CD14-positive monocyte (primary cell): ENCODE data around the gene DCLK3. TPM values are rescaled to one million over a fixed set of nuclear protein-coding genes. Genes with fewer than 3 reads are reported as not detected.

Experiments used
- DNase-seq, 3 donors: peaks; one replicate each; pipeline ENCODE4 v3.0.0-alpha.2; 2011 to 2022
- H2AFZ ChIP-seq: 2 replicates; pipeline ENCODE4 v1.6.0; 2012; ENCODE audit warnings: mild to moderate bottlenecking, low read depth, low read length, inconsistent platforms; ENCODE audit not compliant: insufficient read depth, poor library complexity, severe bottlenecking
- H3K27ac ChIP-seq, 2 donors: 1 replicate in 1 of 2; 2 replicates in 1 of 2; pipeline ENCODE4 v1.5.1; 2012 to 2013; ENCODE audit warnings: low read length in 2 of 2, control low read depth in 1 of 2, inconsistent platforms in 1 of 2, low read depth in 1 of 2, mild to moderate bottlenecking in 1 of 2
- H3K27me3 ChIP-seq, 2 donors: one replicate each; pipeline versions ENCODE4 v1.6.0 to v1.6.1; 2011 to 2013; ENCODE audit warnings: low read length in 2 of 2; ENCODE audit not compliant: control insufficient read depth in 2 of 2, insufficient read depth in 2 of 2
- H3K36me3 ChIP-seq, 2 donors: replicated peaks in 1 of 2; 1 replicate in 1 of 2; 2 replicates in 1 of 2; pipeline versions ENCODE4 v1.5.1 to v1.6.1; 2012 to 2013; ENCODE audit warnings: low read length in 2 of 2, control low read depth in 1 of 2, inconsistent platforms in 1 of 2, mild to moderate bottlenecking in 1 of 2; ENCODE audit not compliant: insufficient read depth in 2 of 2, control insufficient read depth in 1 of 2
- H3K4me1 ChIP-seq, 2 donors: 1 replicate in 1 of 2; 2 replicates in 1 of 2; pipeline versions ENCODE4 v1.5.1 to v1.6.1; 2012 to 2013; ENCODE audit warnings: low read length in 2 of 2, control low read depth in 1 of 2, inconsistent platforms in 1 of 2, mild to moderate bottlenecking in 1 of 2, moderate library complexity in 1 of 2; ENCODE audit not compliant: insufficient read depth in 2 of 2, control insufficient read depth in 1 of 2
- H3K4me2 ChIP-seq: replicated peaks from 2 replicates; pipeline ENCODE3; 2012; ENCODE audit warnings: low read length, moderate library complexity, mild to moderate bottlenecking; ENCODE audit not compliant: poor library complexity, severe bottlenecking; ENCODE audit errors: extremely low read depth
- H3K4me3 ChIP-seq, 3 experiments: fragments of 200-600 bp in 1 of 3; sonication (generic) in 1 of 3; replicated peaks in 1 of 3; 1 replicate in 2 of 3; 2 replicates in 1 of 3; pipeline ENCODE4 v1.5.1; 2011 to 2013; ENCODE audit warnings: low read length in 3 of 3, mild to moderate bottlenecking in 3 of 3, control low read depth in 2 of 3, low read depth in 2 of 3, inconsistent platforms in 1 of 3, moderate library complexity in 1 of 3
- H3K79me2 ChIP-seq: 2 replicates; pipeline ENCODE4 v1.6.0; 2012; ENCODE audit warnings: mild to moderate bottlenecking, control low read depth, inconsistent platforms, low read length, moderate library complexity; ENCODE audit not compliant: insufficient read depth
- H3K9ac ChIP-seq: 2 replicates; pipeline ENCODE4 v1.6.0; 2017; ENCODE audit warnings: low read length, mild to moderate bottlenecking; ENCODE audit not compliant: insufficient read depth, poor library complexity, severe bottlenecking
- H3K9me3 ChIP-seq, 2 donors: replicated peaks in 1 of 2; 1 replicate in 1 of 2; 2 replicates in 1 of 2; pipeline versions ENCODE4 v1.5.1 to v1.6.1; 2012 to 2013; ENCODE audit warnings: low read length in 2 of 2, control low read depth in 1 of 2; ENCODE audit not compliant: control insufficient read depth in 1 of 2, insufficient read depth in 1 of 2
- H4K20me1 ChIP-seq: 2 replicates; pipeline ENCODE4 v1.6.0; 2012; ENCODE audit warnings: mild to moderate bottlenecking, low read length, control low read depth, moderate library complexity; ENCODE audit not compliant: insufficient read depth
- H3K27ac Mint-ChIP-seq, 7 donors: one replicate each; pipeline ENCODE4 v1.8.0; 2020; ENCODE audit warnings: mild to moderate bottlenecking in 7 of 7, mixed read lengths in 7 of 7, moderate library complexity in 6 of 7, inconsistent platforms in 2 of 7
- H3K27me3 Mint-ChIP-seq, 3 donors: one replicate each; pipeline ENCODE4 v1.8.0; 2021 to 2022; ENCODE audit warnings: low read depth in 3 of 3, mild to moderate bottlenecking in 3 of 3, mixed read lengths in 3 of 3, moderate library complexity in 3 of 3, inconsistent platforms in 1 of 3
- H3K36me3 Mint-ChIP-seq, 2 donors: one replicate each; pipeline ENCODE4 v1.8.0; 2020; ENCODE audit warnings: mixed read lengths in 2 of 2, inconsistent platforms in 1 of 2, mild to moderate bottlenecking in 1 of 2
- H3K4me1 Mint-ChIP-seq: one replicate; pipeline ENCODE4 v1.8.0; 2020; ENCODE audit warnings: mild to moderate bottlenecking, mixed read lengths
- H3K4me3 Mint-ChIP-seq, 2 donors: one replicate each; pipeline ENCODE4 v1.8.0; 2020; ENCODE audit warnings: mild to moderate bottlenecking in 2 of 2, mixed read lengths in 2 of 2, moderate library complexity in 1 of 2
- H3K9me3 Mint-ChIP-seq, 7 donors: one replicate each; pipeline ENCODE4 v1.8.0; 2020 to 2022; ENCODE audit warnings: mixed read lengths in 7 of 7, mild to moderate bottlenecking in 6 of 7, moderate library complexity in 6 of 7, inconsistent platforms in 2 of 7
- CTCF ChIP-seq: fragments of 200-600 bp; IDR thresholded peaks from one replicate; pipeline ENCODE4 v1.8.0; 2022; ENCODE audit warnings: antibody characterized with exemption, mild to moderate bottlenecking
- WGBS: methylation state at CpG from one replicate; pipeline ENCODE4 v1.1.5; 2013; ENCODE audit warnings: missing lambda C conversion rate; ENCODE audit not compliant: insufficient coverage; 5-methylcytosine and 5-hydroxymethylcytosine counted together
- intact Hi-C, 2 donors: fragments of 100-400 bp; cut with micrococcal nuclease; formaldehyde crosslinking; loops; one replicate each; pipeline versions ENCODE4 v1.15.0 to v1.15.1; 2023
- polyA plus RNA-seq, 3 donors: library from polyadenylated mRNA; depleted of rRNA in 1 of 3; unstranded in 2 of 3; stranded (reverse) in 1 of 3; fragments of 300-500 nt in 2 of 3; fragments of >200 nt in 1 of 3; fragmentation: Illumina TruSeq in 2 of 3; gene quantifications; 1 replicate in 2 of 3; 2 replicates in 1 of 3; pipeline ENCODE4 v1.2.3, GENCODE V29; 2012 to 2021

DCLK3 gene
- polyA plus RNA-seq, 3 donors: not detected

- Mint-ChIP-seq H3K4me1 (no peaks in the 10 kb centered on the region), H3K4me3 (no peak overlapping the region), H3K9me3 (peaks cover 14 to 39% (median 25%) of the 10 kb centered on the region in 7 donors), H3K36me3 (no peaks in the 10 kb centered on the region), H3K27ac (no peak overlapping the region), H3K27me3 (peaks cover 0 to 2% (median 0%) of the 10 kb centered on the region in 3 donors)
- Histone ChIP-seq H4K20me1 (no peaks in the 10 kb centered on the region), H3K9me3 (peaks cover 20 to 32% of the 10 kb centered on the region in 2 donors), H3K27me3 (no peaks in the 10 kb centered on the region), H3K79me2 (no peaks in the 10 kb centered on the region), H3K4me3 (no peak overlapping the region), H3K36me3 (no peaks in the 10 kb centered on the region), H3K9ac (no peak overlapping the region), H2AFZ (no peak overlapping the region), H3K27ac (no peak overlapping the region), H3K4me1 (no peaks in the 10 kb centered on the region), H3K4me2 (no peak overlapping the region)
- TF ChIP-seq CTCF: no peak
- DNase-seq: no peak
- intact Hi-C loops: no loop called here
- 79% methylated on average over 2 of the region's 3 CpGs for WGBS
Observed at GRCh38 chr3:36680952-36681351, 83.4 kb downstream of the DCLK3 start.

GRCh38 chr3:36679384-36680200 lies 84.8 kb downstream of the DCLK3 start:
- Mint-ChIP-seq H3K4me1 (no peaks in the 10 kb centered on the region), H3K9me3 (peaks cover 14 to 44% (median 27%) of the 10 kb centered on the region in 7 donors), H3K27me3 (peaks cover 0 to 2% (median 0%) of the 10 kb centered on the region in 3 donors), H3K4me3 (peak overlapping the region in 1 of 2 donors; percentile 36), H3K36me3 (no peaks in the 10 kb centered on the region), H3K27ac (no peak overlapping the region)
- WGBS: no CpG with 5 or more reads among the region's 1 CpG
- no peak overlapping the region for H3K4me3 ChIP-seq
- no peaks in the 10 kb centered on the region for H3K27me3 ChIP-seq
- no peak overlapping the region for H3K9ac ChIP-seq
- no peaks in the 10 kb centered on the region for H3K79me2 ChIP-seq
- H3K4me2 ChIP-seq: no peak overlapping the region
- H2AFZ ChIP-seq: no peak overlapping the region
- no peak for DNase-seq
- H3K36me3 ChIP-seq: no peaks in the 10 kb centered on the region
- no peak for TF ChIP-seq CTCF
- intact Hi-C loops: no loop called here
- H3K9me3 ChIP-seq: peaks cover 20 to 35% of the 10 kb centered on the region in 2 donors
- H3K27ac ChIP-seq: no peak overlapping the region
- H3K4me1 ChIP-seq: no peaks in the 10 kb centered on the region
- H4K20me1 ChIP-seq: no peaks in the 10 kb centered on the region
